HG03469 (cell line): Measurements from ENCODE around the gene MARK2.

Source experiments
- ATAC-seq: cut with Tn5 transposase; IDR thresholded peaks from one replicate; pipeline ENCODE4 v1.9.1; 2021; ENCODE audit warnings: mild to moderate bottlenecking, moderate library complexity, moderate number of reproducible peaks; ENCODE audit not compliant: unreplicated experiment

The MARK2 gene

DNA sequence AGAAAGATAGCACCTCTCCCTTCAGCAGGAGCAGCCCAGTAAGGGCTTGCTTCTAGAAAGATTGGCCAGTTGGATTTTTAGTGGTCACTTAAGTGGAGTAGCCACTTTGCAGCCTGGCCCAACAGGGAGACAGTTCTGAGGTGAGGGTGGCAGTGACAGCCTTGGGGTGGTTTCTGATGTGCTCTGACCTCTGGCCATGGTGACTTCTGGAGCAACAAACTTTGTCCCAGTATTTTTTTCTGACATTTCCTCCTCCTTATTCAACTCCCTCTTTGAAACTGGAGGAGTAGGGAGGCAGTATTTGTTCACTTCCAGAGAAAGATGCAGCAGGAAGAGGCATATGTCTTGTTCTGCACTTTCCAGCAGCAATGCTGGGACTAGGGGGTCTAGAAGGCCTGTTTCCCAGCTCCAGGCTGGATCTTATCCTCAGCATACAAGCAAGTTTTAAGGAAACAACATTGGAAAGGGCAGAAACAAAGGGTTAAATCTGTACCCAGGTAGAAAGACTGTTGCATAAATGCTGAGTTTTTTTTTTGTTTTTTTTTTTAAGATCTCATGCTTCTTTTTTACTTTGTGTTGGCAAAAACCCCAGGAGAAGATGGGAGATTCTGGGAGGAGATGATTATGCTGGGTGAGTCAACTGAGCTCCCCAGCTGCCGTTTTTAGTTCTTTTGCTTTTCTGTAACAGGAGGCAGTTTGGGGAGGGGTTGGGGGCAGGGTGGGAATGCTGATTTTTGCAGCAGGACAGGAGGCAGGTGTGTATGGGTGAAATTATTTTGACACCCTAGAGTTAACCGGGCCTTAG lies 40.9 kb downstream of the MARK2 start:
- no peak for ATAC-seq

DNA sequence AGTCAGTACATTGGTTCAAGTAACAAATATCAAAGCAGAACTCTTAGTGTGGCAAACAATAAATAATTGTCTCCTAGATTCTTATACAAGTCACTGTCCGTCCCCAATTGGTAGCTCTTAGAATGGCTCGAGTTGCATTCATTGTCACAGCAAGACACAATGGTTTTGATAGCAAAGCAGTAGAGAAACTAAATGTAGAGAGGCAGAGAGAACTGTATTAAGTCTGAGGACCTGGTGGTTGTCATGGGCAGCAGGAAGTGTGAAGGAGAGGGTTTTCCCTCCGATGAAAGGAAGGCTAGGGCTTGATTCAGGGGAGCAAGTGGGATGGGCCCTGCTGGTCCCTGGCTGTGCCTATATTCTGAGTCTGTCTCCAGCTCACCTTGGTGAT lies 41.5 kb downstream of the MARK2 start:
- ATAC-seq: no peak

DNA sequence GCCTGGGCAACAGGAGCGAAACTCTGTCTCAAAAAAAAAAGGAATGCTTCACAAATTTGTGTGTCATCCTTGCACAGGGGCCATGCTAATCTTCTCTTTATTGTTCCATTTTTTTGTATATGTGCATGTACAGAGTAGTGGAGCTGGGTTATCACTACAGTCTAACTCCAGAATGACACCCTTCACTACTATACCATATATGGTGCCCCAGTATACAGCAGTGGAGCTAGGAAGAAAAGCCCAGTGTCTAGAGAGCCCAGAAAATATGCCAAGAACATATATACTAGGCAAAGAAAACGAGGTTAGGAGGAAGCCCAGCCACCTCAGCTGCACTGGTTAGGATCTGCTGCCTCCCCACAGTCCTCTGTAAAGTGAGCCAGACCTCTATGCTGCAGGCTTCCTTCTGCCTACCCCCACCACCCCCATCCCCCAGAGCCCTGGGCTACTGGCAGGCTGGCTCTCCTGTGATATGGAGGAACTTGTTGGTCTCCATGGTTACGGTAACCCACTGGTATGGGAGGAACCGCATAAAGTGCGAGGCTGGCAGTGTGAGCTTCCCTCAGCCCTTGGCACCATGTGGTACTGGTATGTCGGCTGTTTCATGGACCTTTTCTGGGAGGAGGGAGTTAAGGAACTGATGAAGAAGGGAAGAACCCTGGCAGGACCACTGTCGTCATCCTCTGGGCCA lies 43.8 kb downstream of the MARK2 start:
- ATAC-seq: no peak

DNA sequence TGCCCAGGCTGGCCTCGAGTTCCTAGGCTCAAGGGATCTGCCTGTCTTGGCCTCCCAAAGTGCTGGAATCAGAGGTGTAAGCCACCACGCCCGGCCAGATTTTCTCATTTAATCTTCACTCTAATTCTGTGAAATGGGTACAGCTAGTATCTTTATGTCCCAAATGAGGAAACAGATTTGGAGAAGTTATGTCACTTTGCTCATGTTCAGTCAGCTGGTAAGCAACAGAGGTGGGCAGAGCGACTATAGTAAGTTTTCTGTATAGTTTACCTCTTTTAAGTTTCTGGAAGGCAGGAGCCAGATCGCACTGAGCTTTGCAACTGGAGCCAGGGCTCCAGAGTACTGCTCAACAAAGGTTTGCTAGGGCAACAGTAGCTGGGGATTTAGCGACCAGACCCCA lies 44.9 kb downstream of the MARK2 start:
- no peak for ATAC-seq

DNA sequence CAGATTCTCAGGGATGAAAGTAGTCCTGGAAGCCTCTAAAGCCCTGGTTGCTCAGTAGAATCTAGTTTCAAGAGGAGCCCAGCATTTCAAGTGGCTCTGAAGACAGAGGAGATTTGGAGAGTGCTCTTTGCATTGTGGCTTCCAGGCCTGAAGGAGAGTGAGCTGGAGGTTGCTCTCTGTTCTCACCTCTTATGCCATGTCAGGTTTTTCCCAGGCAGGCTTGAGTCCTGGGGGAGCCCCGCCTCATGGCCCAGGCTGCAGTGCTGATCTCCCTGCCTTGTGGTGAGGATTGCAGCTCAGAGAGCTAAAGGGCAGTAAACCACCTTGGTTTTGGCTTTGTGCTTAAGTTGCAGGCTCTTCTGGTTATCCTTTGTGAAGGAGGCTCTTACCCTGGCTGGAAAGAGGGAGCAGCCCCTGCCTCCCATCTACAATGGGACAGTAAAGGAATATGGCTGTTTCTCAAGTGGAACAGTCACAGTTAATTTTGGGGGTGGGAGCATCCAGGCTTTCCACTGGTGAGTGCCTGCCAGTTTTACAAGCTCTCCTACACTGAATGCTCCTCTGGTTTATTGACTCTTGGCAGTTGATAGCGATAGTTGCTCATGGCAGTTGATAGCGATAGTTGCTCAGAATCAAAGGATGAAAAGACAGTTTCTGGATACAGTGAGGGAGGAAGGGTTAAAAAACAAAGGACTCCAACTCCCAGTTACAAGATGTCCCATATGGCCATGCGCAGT lies 45.5 kb downstream of the MARK2 start:
- no peak for ATAC-seq

DNA sequence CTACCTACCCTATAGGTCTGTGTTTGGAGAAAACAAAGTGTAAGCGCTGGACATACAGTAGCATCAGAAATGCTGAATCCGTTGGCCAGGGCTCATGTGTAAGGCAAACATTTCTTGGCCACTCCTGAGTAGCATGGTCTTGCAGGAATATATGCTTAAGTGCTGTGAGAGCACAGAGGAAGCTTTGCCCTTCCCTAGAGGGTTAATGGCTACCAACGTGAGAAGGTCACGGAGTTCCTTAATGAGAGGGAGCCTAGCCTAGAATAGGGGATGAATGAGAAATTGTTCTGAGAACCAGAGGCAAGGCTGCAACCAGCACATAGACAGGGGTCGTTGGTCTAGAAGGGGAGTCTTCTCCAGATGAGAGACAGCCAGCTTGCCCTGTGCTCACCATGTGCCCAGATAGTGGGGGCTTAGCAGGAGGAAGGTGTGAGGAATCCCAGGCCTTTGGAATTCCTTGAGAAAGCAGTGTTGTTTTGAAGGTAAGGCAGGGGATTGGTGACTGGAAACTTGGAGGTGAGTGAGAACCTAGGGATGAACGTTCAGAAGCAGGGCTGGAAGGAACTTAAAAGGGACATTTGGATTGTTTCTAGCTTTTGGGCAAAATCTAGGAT lies 48.6 kb downstream of the MARK2 start:
- no peak for ATAC-seq

DNA sequence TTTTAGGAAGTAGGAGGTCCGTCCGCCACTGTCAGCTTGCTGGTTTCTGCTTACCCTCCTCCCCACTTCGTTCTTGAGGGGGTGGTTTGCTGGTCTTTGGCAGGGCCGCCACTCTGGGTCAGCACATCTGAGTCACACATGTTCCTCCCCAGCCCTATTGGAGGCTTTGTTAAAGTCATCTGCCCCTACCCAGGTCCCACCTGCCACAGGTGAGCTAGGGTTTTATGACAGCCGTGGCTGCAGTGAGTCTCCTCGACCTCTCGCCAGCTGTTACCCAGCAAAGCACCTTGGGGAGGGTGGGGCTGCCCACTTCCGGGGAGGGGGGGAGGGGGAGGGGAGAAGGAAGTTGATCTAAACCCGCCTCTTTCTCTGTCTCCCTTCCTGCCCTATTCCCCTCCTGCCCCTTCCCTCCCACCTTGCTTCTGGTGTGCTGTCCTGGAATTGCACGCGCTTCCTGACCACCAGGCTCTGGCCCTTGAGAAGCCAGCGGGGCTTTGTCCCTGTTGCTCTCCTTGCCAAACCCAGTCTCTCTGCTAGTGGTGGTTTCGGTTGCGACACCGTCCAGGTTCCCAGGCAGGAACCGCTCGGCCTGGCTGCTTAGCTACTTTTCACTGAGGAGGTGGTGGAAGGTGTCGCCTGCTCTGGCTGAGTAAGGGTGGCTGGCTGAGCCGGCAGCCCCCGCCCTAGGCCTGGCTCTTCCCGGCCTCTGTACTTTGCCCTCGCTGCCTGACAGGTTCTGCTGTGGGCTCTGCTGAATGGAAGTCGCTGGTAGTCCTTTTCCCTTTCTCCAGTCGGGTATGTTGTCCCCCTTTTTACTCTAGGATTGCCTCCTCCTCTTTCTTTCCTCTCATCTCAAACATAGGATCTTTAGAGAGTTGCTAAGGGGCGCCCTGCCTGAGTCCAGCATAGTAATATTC lies 49.5 kb downstream of the MARK2 start:
- ATAC-seq: no peak

DNA sequence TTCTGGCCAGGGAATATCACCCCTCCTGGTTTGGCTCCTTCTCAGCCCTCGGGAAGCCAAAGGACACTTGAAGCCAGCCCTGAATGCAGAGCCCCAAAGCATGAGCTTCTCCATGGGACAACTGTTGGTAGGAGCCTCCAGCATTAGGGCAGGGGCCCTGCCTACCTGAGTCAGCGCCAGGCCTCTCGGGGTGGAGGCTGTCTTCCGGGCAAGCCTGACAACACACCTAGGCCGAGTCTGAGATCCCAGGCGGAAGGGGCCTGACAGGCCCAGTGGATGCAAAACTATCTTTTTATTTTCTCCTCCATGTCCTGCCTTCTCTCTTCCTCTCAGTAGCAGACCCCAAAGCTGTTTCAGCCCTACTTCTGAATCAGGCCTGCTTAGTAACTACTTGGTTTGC lies 50.4 kb downstream of the MARK2 start:
- no peak for ATAC-seq

DNA sequence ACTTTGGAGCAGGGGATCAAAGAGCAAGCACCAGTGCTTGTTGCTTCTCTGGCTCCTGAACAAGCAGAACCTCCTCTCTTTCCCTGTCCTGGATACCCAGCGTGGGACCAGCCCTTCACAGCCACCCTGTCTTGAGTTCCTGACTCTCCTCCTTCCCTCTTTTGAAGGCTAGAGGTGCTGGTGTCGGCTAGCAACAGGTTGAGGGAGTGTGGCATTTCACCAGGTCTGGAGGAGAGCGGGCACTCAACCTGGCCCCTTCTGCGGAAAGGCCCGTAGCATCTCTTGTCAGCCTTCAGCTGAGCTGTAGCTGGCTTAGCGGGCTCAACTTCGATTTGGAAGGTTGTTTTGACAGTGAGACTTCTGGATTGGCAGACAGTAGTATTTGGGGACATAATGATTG lies 51.5 kb downstream of the MARK2 start:
- ATAC-seq: no peak

DNA sequence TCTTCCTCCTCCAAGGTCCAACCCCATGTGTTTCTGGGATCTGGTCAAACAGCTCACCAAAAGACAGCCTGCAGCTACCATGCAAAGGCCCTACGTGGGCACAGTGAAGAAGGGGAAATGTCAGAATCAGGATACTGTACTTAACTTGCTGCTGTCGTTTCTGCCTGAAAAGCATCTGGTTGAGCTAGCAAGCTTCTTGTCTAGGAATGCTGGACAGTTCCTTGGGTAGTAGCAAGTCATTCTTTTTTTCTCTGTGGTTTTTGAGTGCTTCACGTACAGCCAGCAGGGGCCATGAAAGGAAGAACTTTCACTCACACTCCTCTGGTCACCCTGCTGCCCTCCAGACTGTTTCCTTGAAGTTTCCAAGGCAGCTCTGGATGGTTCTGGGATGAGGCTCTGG lies 53.3 kb downstream of the MARK2 start:
- ATAC-seq: no peak

DNA sequence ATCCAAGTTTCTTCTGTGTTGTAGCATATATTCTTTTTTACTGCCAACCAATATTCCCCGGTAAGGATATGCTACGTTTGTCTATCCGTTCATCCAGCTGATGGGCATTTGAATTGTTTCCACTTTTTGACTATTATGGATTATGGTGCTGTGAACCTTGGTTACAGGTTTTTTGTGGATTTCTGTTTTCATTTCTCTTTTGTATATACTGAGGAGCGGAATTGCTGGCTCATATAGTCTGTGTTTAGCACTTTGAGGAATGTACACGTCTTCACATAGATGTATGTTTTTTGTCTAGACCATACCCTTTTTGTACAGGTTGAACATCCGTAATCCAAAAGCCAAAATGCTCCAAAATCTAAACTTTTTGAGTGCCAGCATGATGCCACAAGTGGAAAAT lies 54.4 kb downstream of the MARK2 start:
- ATAC-seq: no peak

DNA sequence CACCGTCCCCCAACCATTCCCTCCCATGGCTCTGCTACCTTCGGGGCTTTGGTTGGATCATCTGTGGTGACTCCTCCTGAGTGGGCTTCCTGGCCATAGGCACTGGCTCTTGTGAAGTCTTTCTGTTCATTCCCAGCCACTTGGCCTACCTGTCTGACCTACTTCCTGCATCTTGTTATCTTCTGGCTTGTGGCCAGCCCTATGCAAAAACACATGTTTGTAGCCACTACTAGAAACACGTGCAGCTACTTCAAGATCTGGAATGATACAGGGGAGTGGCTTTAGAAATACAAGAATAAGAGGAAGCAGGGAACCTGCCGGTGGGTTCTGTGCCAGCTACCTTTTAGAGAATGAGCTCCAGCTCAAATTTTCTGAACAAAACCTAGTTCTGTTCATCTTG lies 57.2 kb downstream of the MARK2 start:
- no peak for ATAC-seq

DNA sequence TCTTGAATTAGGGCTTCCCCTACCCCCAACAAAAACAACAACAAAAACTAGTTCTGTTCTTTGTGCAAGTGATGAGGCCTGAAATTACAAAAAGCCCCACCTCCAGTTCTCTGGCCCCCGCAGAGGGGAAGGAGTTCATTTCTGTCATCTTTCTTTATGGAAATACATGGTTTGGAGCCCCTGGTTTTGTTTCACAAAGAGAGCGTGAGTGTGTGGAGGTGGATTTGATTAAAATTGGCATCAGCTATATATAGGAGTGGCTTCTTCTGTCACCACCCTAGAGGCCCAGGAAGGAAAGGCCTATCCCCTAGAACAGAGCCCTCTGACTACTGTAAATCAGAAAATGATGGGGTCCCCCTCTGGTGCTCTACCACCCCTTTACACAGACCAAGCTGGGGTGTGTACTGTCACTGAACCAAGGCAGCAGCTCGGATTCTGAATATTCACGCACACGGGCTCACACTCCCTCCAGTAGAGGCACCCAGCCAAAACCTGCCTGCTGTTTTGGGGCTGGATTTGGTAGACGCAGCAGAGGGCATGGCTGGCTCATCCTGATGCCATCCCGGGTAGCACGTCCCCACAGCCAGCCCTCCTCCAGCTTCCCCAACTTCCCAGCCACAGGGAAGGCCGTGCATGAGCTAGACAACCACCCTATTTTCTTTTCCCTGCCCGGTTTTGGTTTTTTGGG lies 58.7 kb downstream of the MARK2 start:
- no peak for ATAC-seq

DNA sequence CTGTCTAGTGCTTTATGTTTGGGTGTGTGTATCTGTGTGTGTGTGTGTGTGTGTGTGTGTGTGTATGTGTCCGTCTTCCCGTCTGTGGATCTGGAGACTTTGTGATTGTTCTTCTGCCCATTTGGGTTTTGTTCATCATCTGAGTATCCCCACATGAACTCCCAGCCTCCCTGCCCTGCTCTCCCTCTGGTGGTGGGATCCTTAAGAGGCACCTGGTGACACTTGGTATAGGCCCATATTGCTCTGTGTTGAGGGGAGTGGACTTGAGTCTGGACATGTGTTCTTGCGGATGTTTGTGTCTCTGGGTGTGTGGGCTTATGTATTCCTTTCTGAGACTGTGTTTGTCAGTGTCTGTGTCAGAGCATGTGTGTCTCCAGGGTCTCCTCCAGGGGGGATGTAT lies 62.8 kb downstream of the MARK2 start:
- no peak for ATAC-seq

DNA sequence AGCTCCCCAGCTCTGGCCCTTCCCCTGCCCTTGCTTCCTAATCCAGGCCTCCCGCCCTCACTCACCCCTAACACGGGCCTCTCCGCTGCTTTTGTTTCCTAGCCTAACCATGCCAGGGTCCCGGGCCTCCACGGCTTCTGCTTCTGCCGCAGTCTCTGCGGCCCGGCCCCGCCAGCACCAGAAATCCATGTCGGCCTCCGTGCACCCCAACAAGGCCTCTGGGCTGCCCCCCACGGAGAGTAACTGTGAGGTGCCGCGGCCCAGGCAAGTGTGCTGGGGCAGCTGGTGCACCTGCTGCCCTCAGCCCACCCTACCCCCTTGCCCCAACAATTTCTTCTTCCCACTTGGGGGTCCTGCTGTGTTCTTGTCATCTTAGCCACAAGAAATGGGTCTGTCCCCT lies 65.0 kb downstream of the MARK2 start:
- no peak for ATAC-seq

DNA sequence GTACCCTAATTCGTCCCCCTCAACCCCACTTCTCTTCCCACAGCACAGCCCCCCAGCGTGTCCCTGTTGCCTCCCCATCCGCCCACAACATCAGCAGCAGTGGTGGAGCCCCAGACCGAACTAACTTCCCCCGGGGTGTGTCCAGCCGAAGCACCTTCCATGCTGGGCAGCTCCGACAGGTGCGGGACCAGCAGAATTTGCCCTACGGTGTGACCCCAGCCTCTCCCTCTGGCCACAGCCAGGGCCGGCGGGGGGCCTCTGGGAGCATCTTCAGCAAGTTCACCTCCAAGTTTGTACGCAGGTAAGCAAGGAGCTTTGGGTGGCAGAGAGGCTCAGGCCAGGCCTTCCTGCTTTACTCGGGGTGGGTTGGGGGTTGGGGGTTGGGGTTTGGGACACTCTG lies 65.8 kb downstream of the MARK2 start:
- ATAC-seq: no peak

DNA sequence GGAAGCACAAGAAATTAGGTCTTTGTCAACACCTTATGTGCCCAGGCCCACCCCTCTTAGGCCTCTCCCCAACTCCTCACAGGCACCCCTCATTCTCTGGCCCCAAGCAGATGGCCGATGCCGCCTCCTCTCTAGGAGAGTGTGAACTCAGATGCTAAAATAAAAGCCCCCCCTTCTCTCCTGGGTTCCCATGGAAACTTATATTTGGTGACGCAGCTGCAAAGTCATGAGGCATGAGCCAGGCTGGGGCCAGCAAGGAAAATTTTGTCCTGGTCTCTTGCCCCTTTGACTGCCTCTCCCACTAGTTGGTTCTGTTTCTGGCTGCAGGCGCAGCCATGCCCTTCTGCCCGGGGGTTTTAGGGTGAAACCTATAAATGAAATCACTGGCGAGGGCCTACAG lies 66.3 kb downstream of the MARK2 start:
- ATAC-seq: no peak

DNA sequence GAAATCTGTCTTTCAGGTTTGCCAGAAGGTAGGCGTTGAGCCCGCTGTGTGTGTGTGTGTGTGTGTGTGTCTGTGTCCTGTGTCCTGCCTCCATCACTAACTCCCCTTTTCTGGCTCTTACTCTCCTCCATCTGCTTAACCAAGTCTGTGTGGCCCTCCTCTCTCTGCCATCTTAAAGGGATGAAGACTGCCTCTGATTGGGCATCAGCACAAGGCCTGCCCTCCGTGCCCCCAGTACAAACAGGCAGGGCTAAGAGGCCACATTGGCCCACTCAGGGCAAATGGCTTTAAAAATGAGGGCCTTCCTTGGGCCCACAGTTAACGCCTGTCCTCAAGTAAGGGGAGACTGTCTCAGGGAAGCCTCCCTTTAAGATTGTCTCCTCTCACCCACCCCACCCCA lies 67.2 kb downstream of the MARK2 start:
- no peak for ATAC-seq

DNA sequence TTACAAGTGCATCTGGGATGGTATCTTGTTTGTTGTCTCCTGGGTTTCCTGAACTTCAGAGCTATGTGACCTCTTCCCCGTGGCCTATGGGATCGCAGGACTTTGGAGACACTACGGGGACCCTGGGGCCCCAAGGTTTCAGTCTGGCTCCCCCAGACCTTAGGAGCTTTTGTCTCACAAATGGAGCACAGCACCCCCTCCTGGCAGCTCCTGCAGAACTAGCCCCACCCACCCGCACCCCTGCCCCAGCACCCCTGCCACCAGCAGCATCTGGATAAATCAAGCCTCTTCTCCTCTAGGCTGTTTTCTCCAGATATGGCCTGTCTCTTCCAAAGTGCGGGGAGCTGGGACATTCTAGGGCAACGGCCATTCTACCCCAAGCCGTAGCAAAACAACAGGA lies 67.7 kb downstream of the MARK2 start:
- ATAC-seq: no peak

DNA sequence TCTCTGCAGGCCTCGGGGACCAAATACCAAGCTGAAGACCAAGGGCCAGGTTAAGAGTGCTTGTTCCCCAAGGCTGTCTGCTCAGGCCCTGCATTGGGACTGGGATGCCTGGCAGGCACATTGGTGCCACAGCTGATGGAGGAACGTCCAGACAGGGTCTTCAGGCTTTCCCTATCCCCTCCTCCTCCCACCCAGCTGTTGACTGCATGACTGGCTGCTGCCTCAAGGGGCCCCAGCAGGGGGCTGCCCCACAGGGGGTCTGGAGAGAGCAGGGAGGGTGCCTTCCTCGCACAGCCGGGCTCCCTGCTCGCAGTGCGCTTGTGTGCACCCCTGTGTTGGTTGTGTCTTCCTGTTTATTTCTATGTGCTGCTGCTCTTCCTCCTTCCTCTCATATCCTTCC lies 68.2 kb downstream of the MARK2 start:
- no peak for ATAC-seq
